Measurements from ENCODE around the gene HARBI1.

HARBI1 gene

GRCh38 chr11:46559815-46560214 is 57.2 kb downstream of the HARBI1 start:
- DNase-seq (ENCODE audit: extremely low spot score, insufficient read length, low read depth) = no peak
- FAIRE-seq = no peak

DNA sequence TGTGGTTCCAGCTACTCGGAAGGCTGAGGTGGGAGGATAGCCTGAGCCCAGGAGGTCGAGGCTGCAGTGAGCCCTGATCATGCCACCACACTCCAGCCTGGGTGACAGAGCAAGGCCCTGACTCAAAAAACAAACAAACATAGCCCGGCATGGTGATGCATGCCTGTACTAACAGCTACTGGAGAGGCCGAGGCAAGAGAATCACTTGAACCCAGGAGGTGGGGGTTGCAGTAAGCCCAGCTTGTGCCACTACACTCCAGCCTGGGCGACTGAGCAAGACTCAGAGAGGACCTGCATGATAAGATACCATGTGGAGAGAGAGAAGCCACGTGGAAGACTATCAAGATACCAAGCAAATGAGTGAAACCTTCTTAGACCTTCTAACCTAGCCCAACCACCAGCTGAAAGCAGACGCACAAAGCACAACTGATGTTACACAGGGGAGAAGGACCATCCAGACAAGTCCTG is 59.3 kb downstream of the HARBI1 start:
- FAIRE-seq (no peak), DNase-seq (ENCODE audit: extremely low spot score, insufficient read length, low read depth) (no peak)

DNA sequence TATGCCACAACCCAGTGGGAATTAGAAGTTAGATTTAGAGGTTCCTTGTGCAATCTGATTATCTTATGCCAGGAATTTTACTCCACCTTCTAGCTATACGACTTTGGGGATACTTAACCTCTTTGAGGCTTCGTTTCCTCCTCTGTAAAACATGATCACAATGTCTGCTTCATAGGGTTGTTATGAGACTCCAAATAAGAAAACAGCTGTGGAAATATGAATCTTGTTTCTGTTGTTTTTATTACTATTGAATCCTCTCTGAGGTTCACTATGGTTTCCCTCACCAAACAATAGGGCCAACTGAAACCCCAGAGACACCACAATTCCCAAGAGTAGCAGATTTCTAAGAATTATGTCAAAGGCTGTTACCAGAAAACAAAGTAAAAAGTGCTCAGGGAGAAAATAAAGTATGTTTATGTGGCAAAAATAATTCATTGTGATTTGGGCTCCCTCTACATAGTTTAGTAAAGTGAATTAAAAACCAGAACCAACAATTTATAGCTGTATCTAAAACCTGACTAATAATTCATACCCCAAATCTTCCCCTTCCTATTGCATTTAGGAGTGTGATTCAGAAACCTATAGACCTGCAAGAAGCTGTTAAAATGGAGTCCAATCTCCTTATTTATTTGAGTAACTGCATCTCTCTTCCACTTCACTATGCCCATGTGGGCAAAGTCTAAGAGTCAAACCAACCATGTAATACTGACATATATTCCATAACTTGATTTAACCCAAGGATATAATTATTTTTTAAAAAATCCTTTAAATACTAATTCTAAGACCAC is 61.6 kb downstream of the HARBI1 start:
- FAIRE-seq = no peak
- no peak for DNase-seq (ENCODE audit: extremely low spot score, insufficient read length, low read depth)

DNA sequence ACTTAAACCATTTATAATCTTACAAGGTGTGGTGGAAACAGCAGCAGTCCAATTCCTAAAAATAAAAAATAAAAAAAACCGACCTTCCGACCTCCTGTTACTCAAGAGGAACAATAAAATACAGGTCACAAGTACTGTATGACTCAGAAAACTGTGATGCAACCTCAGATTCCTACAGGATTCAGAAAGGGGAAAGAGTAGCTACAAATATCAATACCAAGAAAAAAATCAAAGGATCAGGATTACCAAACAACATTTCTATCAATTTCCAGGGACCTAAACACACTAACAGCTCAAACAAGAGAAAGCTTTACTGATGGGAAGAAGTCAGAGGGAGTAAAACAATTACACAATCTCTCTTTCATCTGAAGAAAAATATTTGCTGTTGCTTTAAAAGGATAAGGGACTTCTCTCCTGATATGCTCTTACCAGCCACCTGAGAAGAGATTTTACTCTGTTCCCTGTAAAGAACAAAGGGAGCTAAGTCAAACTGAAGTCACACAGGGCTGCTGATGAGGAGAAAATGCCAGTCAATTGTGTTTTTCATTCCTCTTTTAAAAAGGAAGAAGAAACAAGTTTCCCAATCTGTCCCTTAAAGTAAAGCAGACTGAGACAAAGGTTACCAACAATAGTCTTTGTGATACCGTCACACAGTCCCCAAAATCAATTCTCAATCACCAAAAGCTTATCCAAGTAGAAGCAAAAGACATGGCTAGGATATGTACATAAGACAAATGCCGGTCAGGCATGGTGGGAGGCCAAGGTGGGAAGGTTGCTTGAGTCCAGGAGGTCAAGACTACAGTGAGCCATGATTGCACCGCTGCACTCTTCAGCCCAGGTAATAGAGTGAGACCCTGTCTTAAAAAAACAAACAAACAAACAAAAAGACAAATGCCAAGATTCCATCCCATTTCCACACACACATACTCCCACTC is 62.5 kb downstream of the HARBI1 start:
- DNase-seq (ENCODE audit: extremely low spot score, insufficient read length, low read depth) (no peak), FAIRE-seq (no peak)

GRCh38 chr11:46553814-46554212 is 63.2 kb downstream of the HARBI1 start:
- FAIRE-seq = no peak

More at GRCh38 chr11:46553814-46554212, 63.2 kb downstream of the HARBI1 start:
- no peak for DNase-seq (ENCODE audit: extremely low spot score, insufficient read length, low read depth)

All from GM18507 (cell line).